ENCODE data around the gene ATP6V1B1. TPM values are rescaled to one million over a fixed set of nuclear protein-coding genes. Genes with fewer than 3 reads are reported as not detected.

Gene ATP6V1B1
- total RNA-seq, 3 donors from 2014 or later = not detected

- peaks cover 5% of the 10 kb centered on the region for H3K4me1 ChIP-seq (ENCODE audit: low read depth)
- H3K4me3 ChIP-seq = no peak overlapping the region
- DNase-seq = peak in 1 of 3 donors; percentile 3
- ATAC-seq = no peak
- H3K36me3 ChIP-seq (ENCODE audit: low read depth) = no peaks in the 10 kb centered on the region
- H3K9me3 ChIP-seq = no peaks in the 10 kb centered on the region
- TF ChIP-seq CTCF (IDR thresholded peaks at IDR 0.05) = no peak
- intact Hi-C loops (cut with DNase I, micrococcal nuclease) = no loop called here
Measured at GRCh38 chr2:70960833-70961647, 25.3 kb downstream of the ATP6V1B1 start.

DNA sequence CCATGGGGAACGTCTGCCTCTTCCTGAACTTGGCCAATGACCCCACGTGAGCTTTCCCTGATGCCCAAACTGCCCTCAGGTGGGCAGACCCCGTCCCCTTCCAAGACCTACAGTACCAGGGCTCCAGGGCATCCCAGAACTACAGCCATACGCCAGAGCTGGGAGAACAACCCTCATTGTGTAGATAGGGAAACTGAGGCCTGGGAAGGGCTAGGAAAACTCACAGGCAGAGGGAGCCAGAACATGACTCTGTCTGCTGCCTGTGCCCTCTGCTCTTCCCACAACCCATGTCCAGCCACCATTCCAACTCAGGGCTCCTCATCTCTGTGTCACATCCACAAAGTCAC lies 25.9 kb downstream of the ATP6V1B1 start:
- Histone ChIP-seq H3K36me3 (ENCODE audit: low read depth) (no peaks in the 10 kb centered on the region), H3K9me3 (no peaks in the 10 kb centered on the region), H3K4me3 (no peak overlapping the region), H3K4me1 (ENCODE audit: low read depth) (peaks cover 5% of the 10 kb centered on the region)
- no peak for TF ChIP-seq CTCF (IDR thresholded peaks at IDR 0.05)
- DNase-seq (peak in 1 of 3 donors; percentile 0), ATAC-seq (no peak)
- intact Hi-C loops (cut with DNase I, micrococcal nuclease) = no loop called here

DNA sequence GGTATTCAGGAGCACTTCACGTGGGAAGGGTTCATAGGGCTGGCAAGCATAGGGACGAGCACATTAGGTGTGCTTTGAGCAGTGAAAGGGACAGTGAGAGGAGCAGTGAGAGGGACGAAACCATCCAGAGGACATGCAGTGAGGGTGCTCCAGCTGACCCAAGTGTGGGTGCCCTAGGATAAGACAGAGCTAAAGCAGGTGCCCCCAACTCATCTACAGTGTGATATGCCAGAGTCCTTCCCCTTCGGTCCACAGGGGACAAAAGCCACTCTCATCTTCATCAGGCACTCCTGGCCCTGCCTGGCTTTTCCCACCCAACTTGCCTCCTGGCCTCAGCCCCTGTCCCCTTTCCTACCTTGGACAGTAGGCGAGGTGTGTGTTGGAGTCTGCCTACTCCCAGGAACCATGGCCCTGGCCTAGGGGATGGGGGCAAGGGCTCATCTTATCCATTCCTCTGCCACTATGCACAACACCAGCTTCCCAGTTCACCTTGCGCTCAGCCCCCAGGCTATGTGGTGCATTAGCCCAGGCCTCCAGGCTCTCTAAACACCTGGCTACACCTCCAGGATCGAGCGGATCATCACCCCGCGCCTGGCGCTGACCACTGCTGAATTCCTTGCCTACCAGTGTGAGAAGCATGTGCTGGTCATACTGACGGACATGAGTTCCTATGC lies 26.6 kb downstream of the ATP6V1B1 start:
- H3K4me3 ChIP-seq = no peak overlapping the region
- TF ChIP-seq CTCF (IDR thresholded peaks at IDR 0.05) = no peak
- no peaks in the 10 kb centered on the region for H3K36me3 ChIP-seq (ENCODE audit: low read depth)
- peaks cover 5% of the 10 kb centered on the region for H3K4me1 ChIP-seq (ENCODE audit: low read depth)
- intact Hi-C loops (cut with DNase I, micrococcal nuclease) = no loop called here
- no peak for ATAC-seq
- no peaks in the 10 kb centered on the region for H3K9me3 ChIP-seq
- DNase-seq = no peak

DNA sequence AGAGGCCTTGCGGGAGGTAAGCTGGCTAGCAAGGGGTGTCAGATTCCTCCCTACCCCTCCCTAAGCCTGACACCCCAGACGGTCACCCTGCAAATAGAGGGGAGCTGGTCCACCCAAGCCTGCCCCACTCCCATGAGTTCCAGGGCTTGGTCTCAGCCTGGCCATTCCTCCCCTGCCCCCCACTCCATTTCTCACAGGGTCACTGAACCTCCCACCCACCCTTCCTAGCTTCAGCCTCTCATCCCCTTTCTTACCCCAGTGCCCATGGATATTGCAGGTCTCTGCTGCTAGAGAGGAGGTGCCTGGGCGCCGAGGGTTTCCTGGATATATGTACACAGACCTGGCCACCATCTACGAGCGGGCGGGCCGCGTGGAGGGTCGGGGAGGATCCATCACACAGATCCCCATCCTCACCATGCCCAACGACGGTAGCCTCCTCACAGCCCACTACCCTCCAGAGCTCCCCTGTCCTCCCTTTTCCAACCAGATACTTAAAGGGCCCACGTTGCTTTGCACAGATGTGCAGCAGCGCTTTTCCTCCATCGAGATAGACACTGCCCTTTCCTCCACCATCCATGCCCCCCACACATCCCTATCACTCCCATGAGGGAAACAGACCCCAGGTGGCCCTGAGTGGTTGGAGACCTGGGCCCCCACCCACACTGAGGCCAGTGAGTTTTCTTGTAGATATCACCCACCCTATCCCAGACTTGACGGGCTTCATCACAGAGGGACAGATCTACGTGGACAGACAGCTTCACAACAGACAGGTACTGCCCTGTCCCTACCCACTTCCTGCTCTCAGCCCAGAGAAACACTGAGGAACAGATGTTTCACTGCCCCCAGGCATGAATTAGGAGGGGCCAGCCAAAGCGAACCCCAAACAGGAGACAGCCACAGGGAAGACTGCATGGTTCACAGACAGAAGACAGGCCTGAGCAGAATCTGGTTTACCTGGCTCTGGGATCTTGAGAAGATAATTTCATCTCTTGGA lies 27.5 kb downstream of the ATP6V1B1 start:
- Histone ChIP-seq H3K36me3 (ENCODE audit: low read depth) (no peaks in the 10 kb centered on the region), H3K4me1 (ENCODE audit: low read depth) (peaks cover 5% of the 10 kb centered on the region), H3K4me3 (no peak overlapping the region), H3K9me3 (no peaks in the 10 kb centered on the region)
- DNase-seq (peak in 1 of 3 donors; percentile 1), ATAC-seq (no peak)
- intact Hi-C loops (cut with DNase I, micrococcal nuclease) = no loop called here
- no peak for TF ChIP-seq CTCF (IDR thresholded peaks at IDR 0.05)

DNA sequence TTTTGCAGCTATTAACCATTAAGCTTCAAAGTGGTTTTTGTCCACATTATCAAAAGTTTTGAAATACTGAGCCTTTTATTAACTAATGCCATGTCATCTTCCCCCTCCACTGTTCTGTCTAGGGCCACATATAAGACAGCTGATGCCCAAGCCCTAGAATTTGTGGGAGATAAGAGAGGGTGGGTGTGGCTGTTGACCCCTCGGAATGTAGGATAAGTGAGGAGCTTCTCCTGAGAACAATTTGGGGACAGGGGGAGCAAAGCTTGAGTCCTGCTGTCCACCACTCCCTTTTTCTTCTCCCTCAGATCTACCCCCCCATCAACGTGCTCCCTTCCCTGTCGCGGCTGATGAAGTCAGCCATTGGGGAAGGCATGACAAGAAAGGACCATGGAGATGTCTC lies 28.4 kb downstream of the ATP6V1B1 start:
- H3K9me3 ChIP-seq = no peaks in the 10 kb centered on the region
- intact Hi-C loops (cut with DNase I, micrococcal nuclease) = no loop called here
- DNase-seq (no peak), ATAC-seq (no peak)
- no peak overlapping the region for H3K4me3 ChIP-seq
- H3K4me1 ChIP-seq (ENCODE audit: low read depth) = peaks cover 5% of the 10 kb centered on the region
- no peaks in the 10 kb centered on the region for H3K36me3 ChIP-seq (ENCODE audit: low read depth)
- no peak for TF ChIP-seq CTCF (IDR thresholded peaks at IDR 0.05)

Measured in mucosa of descending colon (tissue), 3 donors.